Progenitor cell of endocrine pancreas (in vitro differentiated cells): ENCODE data around the gene PARP2. TPM values are rescaled to one million over a fixed set of nuclear protein-coding genes. Genes with fewer than 3 reads are reported as not detected.

ENCODE experiments used
- DNase-seq: peaks from one replicate; pipeline ENCODE4 v3.0.0; 2021; ENCODE audit warnings: low spot score; ENCODE audit not compliant: unreplicated experiment
- H3K27ac Mint-ChIP-seq: 2 replicates; pipeline ENCODE4 v1.8.0; 2021; ENCODE audit warnings: mild to moderate bottlenecking, moderate library complexity, mixed read lengths
- H3K27me3 Mint-ChIP-seq: 2 replicates; pipeline ENCODE4 v1.8.0; 2021; ENCODE audit warnings: mixed read lengths
- H3K36me3 Mint-ChIP-seq: 2 replicates; pipeline ENCODE4 v1.8.0; 2022; ENCODE audit warnings: mixed read lengths; ENCODE audit not compliant: insufficient read depth
- H3K4me1 Mint-ChIP-seq: 2 replicates; pipeline ENCODE4 v1.8.0; 2021; ENCODE audit warnings: low read depth, mixed read lengths
- H3K4me3 Mint-ChIP-seq: 2 replicates; pipeline ENCODE4 v1.8.0; 2021; ENCODE audit warnings: low read depth, mild to moderate bottlenecking, moderate library complexity, mixed read lengths
- H3K9me3 Mint-ChIP-seq: 2 replicates; pipeline ENCODE4 v1.8.0; 2021; ENCODE audit warnings: low read depth, mixed read lengths
- total RNA-seq: library from RNA; stranded (reverse); gene quantifications from 2 replicates; pipeline ENCODE4 v1.2.1, GENCODE V29; 2021
- TF ChIP-seq, protein P1 (sequence below): fragments of 200-600 bp; sonication (generic); IDR thresholded peaks from one replicate; pipeline ENCODE4 v1.5.0; 2021; ENCODE audit warnings: antibody characterized with exemption, mild to moderate bottlenecking; ENCODE audit not compliant: unreplicated experiment

The PARP2 gene
- total RNA-seq, 1 donor from 2014 or later: 35.6 TPM

DNA sequence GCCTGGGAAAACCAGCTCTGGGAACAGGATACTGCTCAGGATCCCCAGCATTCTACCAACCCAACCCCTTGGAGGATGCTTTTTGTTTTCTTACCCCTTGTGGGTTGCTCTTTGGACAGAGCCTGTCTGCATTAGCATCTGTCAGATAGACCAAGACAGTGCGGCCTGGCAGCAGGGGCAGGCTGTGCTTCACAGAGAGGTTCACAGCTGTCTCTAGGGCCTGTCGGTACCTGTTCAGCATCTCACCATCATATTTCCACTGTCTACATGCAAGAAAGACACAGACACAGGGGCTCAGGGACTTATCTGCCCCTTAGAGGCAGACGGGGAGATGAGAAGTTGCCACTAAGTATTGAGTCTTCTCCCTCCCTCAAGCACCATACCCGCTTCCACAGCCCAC, 48.1 kb downstream of the PARP2 start:
- Mint-ChIP-seq H3K4me1 (no peaks in the 10 kb centered on the region), H3K27me3 (no peaks in the 10 kb centered on the region), H3K27ac (no peak overlapping the region), H3K36me3 (peaks cover 15% of the 10 kb centered on the region), H3K4me3 (no peak overlapping the region), H3K9me3 (no peaks in the 10 kb centered on the region)
- no peak for DNase-seq
- TF ChIP-seq, protein P1, sequence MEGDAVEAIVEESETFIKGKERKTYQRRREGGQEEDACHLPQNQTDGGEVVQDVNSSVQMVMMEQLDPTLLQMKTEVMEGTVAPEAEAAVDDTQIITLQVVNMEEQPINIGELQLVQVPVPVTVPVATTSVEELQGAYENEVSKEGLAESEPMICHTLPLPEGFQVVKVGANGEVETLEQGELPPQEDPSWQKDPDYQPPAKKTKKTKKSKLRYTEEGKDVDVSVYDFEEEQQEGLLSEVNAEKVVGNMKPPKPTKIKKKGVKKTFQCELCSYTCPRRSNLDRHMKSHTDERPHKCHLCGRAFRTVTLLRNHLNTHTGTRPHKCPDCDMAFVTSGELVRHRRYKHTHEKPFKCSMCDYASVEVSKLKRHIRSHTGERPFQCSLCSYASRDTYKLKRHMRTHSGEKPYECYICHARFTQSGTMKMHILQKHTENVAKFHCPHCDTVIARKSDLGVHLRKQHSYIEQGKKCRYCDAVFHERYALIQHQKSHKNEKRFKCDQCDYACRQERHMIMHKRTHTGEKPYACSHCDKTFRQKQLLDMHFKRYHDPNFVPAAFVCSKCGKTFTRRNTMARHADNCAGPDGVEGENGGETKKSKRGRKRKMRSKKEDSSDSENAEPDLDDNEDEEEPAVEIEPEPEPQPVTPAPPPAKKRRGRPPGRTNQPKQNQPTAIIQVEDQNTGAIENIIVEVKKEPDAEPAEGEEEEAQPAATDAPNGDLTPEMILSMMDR: no peak

DNA sequence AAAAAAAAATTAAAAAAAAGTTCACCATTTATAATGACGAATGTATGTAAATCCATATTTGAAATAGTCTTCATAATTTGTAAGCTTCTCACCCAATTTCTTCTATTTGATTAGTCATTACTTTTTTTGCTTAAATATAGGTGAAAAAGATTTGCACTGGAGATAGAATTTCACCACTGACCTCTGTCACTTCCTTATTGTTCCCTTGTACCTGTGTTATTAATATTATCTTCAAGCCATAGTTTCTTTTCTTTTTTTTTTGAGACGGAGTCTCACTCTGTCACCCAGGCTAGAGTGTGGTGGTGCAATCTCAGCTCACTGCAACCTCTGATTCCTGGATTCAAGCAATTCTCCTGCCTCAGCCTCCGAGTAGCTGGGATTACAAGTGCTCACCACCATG, 54.1 kb downstream of the PARP2 start:
- no peak for DNase-seq
- no peak overlapping the region for H3K4me3 Mint-ChIP-seq
- no peaks in the 10 kb centered on the region for H3K4me1 Mint-ChIP-seq
- no peaks in the 10 kb centered on the region for H3K9me3 Mint-ChIP-seq
- H3K27ac Mint-ChIP-seq: no peak overlapping the region
- H3K27me3 Mint-ChIP-seq: no peaks in the 10 kb centered on the region
- TF ChIP-seq, protein P1: no peak
- peaks cover 21% of the 10 kb centered on the region for H3K36me3 Mint-ChIP-seq

DNA sequence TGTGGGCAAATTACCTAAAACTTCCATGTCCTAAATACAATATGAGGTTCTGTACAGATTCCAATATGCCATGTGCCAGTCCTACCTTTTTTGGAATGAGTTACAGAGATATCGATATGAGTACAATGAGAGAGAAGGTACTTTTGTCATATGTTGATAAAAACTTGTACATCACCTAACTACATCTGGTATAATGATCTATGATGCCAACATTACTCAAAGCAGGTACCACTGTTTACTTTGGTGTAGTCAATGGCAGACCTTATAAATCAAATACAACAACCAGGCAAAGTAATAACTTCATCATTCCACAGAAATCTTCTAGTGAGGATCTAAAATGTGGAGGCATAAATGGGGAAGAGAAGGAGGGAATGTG, 57.1 kb downstream of the PARP2 start:
- Mint-ChIP-seq H3K36me3 (peaks cover 21% of the 10 kb centered on the region), H3K27ac (peak overlapping the region; percentile 73), H3K4me1 (no peaks in the 10 kb centered on the region), H3K27me3 (no peaks in the 10 kb centered on the region), H3K9me3 (no peaks in the 10 kb centered on the region), H3K4me3 (no peak overlapping the region)
- no peak for DNase-seq
- TF ChIP-seq, protein P1: no peak

DNA sequence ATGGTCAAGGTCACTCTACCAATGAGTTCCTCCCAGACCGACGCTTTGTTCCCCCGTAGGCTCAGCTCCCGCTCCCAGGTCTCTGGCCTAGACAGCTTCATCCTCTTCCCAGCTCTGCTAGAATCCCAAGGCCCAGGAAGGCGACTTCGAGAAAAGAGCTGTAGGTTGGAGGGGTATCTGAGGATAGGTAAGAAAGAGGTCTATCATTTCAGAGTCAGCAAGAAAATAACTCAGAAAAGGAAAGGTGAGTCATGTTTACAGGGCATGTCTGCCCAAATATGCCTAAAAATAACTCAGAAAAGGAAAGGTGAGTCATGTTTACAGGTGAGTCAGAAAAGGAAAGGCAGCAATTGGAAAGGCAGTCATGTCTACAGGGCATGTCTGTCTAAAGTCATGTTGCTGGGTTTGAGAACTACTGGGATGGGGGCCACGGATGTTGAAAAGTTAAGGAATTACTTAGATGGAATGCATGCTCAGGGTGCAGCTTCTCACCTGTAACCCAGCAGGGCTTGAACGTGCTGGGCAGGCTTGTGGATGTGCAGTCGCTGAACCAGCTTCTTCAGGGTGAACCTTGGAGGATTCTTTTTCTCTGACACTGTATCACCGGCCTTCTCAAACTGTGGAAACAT, 57.6 kb downstream of the PARP2 start:
- peaks cover 21% of the 10 kb centered on the region for H3K36me3 Mint-ChIP-seq
- no peak overlapping the region for H3K4me3 Mint-ChIP-seq

DNA sequence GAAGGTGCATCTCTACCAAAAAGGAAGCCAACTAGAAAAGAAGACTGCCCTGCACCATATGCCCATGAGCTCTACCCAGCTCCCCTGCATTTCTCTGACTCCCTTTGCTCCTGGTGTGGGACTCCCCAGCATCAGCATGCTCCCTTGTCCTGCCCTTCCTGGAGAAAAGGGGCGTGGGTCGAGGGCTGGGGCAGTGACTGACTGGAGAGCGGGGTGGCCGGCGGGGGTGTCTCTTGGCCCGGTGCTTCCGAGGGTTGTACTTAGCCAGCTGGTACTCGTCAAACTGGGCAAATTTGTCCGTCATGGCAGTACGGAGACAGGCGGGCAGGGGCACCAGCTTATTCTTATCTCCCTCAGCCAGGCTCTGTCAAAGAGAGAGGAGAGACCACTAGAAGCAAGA, 60.1 kb downstream of the PARP2 start:
- Mint-ChIP-seq H3K9me3 (no peaks in the 10 kb centered on the region), H3K27me3 (no peaks in the 10 kb centered on the region), H3K4me3 (no peak overlapping the region), H3K36me3 (peaks cover 19% of the 10 kb centered on the region), H3K4me1 (no peaks in the 10 kb centered on the region), H3K27ac (no peak overlapping the region)
- DNase-seq: no peak
- TF ChIP-seq, protein P1: no peak

More for the DNA sequence above, 57.6 kb downstream of the PARP2 start:
- TF ChIP-seq, protein P1: no peak
- H3K4me1 Mint-ChIP-seq: no peaks in the 10 kb centered on the region
- DNase-seq: no peak
- peak overlapping the region; percentile 73 for H3K27ac Mint-ChIP-seq
- H3K9me3 Mint-ChIP-seq: no peaks in the 10 kb centered on the region
- H3K27me3 Mint-ChIP-seq: no peaks in the 10 kb centered on the region

Other genes starting within 250 kb of the PARP2 start
- not detected in 2 replicates for gene OR4K17, start 232.9 kb upstream of the PARP2 start, total RNA-seq
- gene OR4N5, start 204.8 kb upstream of the PARP2 start, total RNA-seq: not detected in 2 replicates
- not detected in 2 replicates for gene OR11G2, start 152.7 kb upstream of the PARP2 start, total RNA-seq
- not detected in 2 replicates for gene OR11H6, start 119.9 kb upstream of the PARP2 start, total RNA-seq
- not detected in 2 replicates for gene OR11H7, start 114.7 kb upstream of the PARP2 start, total RNA-seq
- not detected in 2 replicates for gene OR11H4, start 104.3 kb upstream of the PARP2 start, total RNA-seq
- gene TTC5, start 37.7 kb upstream of the PARP2 start, total RNA-seq: 29.4 and 30.0 TPM in 2 replicates
- 112 and 122 TPM in 2 replicates for gene CCNB1IP1, start 10.4 kb upstream of the PARP2 start, total RNA-seq
- gene TEP1, start 69.9 kb downstream of the PARP2 start, total RNA-seq: 26.5 and 28.5 TPM in 2 replicates
- 0.04 and 0.05 TPM in 2 replicates for gene KLHL33, start 92.5 kb downstream of the PARP2 start, total RNA-seq
- 89.0 and 94.4 TPM in 2 replicates for gene OSGEP, start 111.2 kb downstream of the PARP2 start, total RNA-seq
- 309 and 322 TPM in 2 replicates for gene APEX1, start 111.6 kb downstream of the PARP2 start, total RNA-seq
- gene PIP4P1, start 117.8 kb downstream of the PARP2 start, total RNA-seq: 41.1 and 45.6 TPM in 2 replicates
- gene PNP, start 125.8 kb downstream of the PARP2 start, total RNA-seq: 45.9 and 48.9 TPM in 2 replicates
- gene RNASE10, start 161.9 kb downstream of the PARP2 start, total RNA-seq: 1.3 and 1.5 TPM in 2 replicates
- gene RNASE9, start 217.4 kb downstream of the PARP2 start, total RNA-seq: not detected in 2 replicates
- gene RNASE11, start 244.4 kb downstream of the PARP2 start, total RNA-seq: not detected in 2 replicates
- not detected in 2 replicates for gene RNASE12, start 247.7 kb downstream of the PARP2 start, total RNA-seq